Smooth muscle cell (in vitro differentiated cells): Measurements from ENCODE around the gene EIF3C. TPM values are rescaled to one million over a fixed set of nuclear protein-coding genes. Genes with fewer than 3 reads are reported as not detected.
"Not testable (repeated sequence)": the region's sequence is repeated elsewhere in the genome, so short reads cannot be mapped to it uniquely, and the experiment has no call there.

Experiments used
- DNase-seq: peaks from one replicate; lab custom pipeline; 2025; ENCODE audit not compliant: unreplicated experiment; lab: John Stamatoyannopoulos, UW
- H2AFZ ChIP-seq: fragments of 200-600 bp; sonication (generic); 2 replicates; pipeline ENCODE4 v1.6.0; 2016; ENCODE audit warnings: antibody characterized with exemption, low read depth, mild to moderate bottlenecking
- H3F3A ChIP-seq: fragments of 200-600 bp; sonication (generic); 2 replicates; pipeline ENCODE4 v1.6.0; 2017; ENCODE audit warnings: antibody characterized with exemption, low read depth
- H3K27ac ChIP-seq: fragments of 200-600 bp; sonication (generic); 2 replicates; pipeline ENCODE4 v1.5.1; 2016; ENCODE audit warnings: low read depth, mild to moderate bottlenecking
- H3K27me3 ChIP-seq: fragments of 200-600 bp; sonication (generic); 2 replicates; pipeline ENCODE4 v1.6.1; 2016; ENCODE audit warnings: low read depth, mild to moderate bottlenecking
- H3K36me3 ChIP-seq: fragments of 200-600 bp; sonication (generic); 2 replicates; pipeline ENCODE4 v1.5.1; 2016; ENCODE audit warnings: low read depth
- H3K4me1 ChIP-seq: fragments of 200-600 bp; sonication (generic); 2 replicates; pipeline ENCODE4 v1.5.1; 2016; ENCODE audit warnings: low read depth
- H3K4me2 ChIP-seq: fragments of 200-600 bp; sonication (generic); 2 replicates; pipeline ENCODE4 v1.6.0; 2016; ENCODE audit warnings: mild to moderate bottlenecking
- H3K4me3 ChIP-seq: fragments of 200-600 bp; sonication (generic); 2 replicates; pipeline ENCODE4 v1.5.1; 2016; ENCODE audit warnings: mild to moderate bottlenecking
- H3K79me2 ChIP-seq: fragments of 200-600 bp; sonication (generic); 2 replicates; pipeline ENCODE4 v1.6.0; 2016; ENCODE audit warnings: low read depth, mild to moderate bottlenecking
- H3K9ac ChIP-seq: fragments of 200-600 bp; sonication (generic); 2 replicates; pipeline ENCODE4 v1.6.0; 2016; ENCODE audit warnings: low read depth
- H3K9me3 ChIP-seq: fragments of 200-600 bp; sonication (generic); replicated peaks from 2 replicates; pipeline ENCODE4 v1.5.1; 2016; ENCODE audit warnings: low read depth
- H4K20me1 ChIP-seq: fragments of 200-600 bp; sonication (generic); 2 replicates; pipeline ENCODE4 v1.6.0; 2016; ENCODE audit warnings: low read depth
- WGBS: methylation state at CpG from one replicate; pipeline ENCODE4 v1.1.7; 2016; ENCODE audit warnings: low lambda C conversion rate; 5-methylcytosine and 5-hydroxymethylcytosine counted together
- polyA plus RNA-seq: library from polyadenylated mRNA; unstranded; fragments of >200 nt; fragmentation: Nextera tagmentation; extraction: Ambion mirVana; gene quantifications from 2 replicates; pipeline ENCODE4 v1.2.1, GENCODE V29; 2016
- total RNA-seq: library from RNA; depleted of rRNA; stranded (reverse); fragments of >200 nt; gene quantifications from 2 replicates; pipeline ENCODE4 v1.2.3, GENCODE V29; 2014
- TF ChIP-seq, protein P1 (sequence below): fragments of 200-600 bp; sonication (generic); IDR thresholded peaks from 2 replicates; pipeline ENCODE4 v1.5.1; 2017; ENCODE audit warnings: borderline replicate concordance, mild to moderate bottlenecking, antibody characterized with exemption; ENCODE audit not compliant: insufficient read depth, poor library complexity, severe bottlenecking

EIF3C gene
- total and polyA plus RNA-seq, 2 experiments from 2014 or later = 53.7 to 277 TPM

DNA sequence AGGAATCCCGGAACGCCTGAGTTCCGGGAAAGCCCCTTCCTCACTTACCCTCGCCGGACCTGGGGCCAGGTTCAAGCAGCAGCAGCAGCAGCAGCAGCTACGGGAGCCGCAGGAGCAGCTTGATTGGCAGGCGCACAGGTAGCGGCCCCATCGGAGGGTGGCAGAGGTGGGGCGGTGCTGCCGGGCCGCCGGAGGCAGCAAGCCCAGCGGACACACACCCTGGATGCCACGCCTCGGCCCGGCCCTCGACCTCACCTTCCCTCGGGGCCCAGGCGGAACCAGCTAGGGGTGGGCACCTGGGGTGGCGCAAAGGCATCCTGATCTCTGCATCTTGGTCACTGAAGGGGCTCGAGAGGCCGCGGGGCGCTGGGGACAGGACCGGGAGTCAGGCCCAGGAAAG, 29.4 kb downstream of the EIF3C start:
- not testable (repeated sequence) for H2AFZ ChIP-seq, H3K27ac ChIP-seq, H3K9ac ChIP-seq, DNase-seq, H3K4me1 ChIP-seq, H3K79me2 ChIP-seq, H3F3A ChIP-seq, H3K4me3 ChIP-seq, H3K4me2 ChIP-seq, H3K36me3 ChIP-seq, H3K9me3 ChIP-seq, H4K20me1 ChIP-seq, H3K27me3 ChIP-seq
- WGBS = 9% methylated on average over 7 of the region's 27 CpGs

DNA sequence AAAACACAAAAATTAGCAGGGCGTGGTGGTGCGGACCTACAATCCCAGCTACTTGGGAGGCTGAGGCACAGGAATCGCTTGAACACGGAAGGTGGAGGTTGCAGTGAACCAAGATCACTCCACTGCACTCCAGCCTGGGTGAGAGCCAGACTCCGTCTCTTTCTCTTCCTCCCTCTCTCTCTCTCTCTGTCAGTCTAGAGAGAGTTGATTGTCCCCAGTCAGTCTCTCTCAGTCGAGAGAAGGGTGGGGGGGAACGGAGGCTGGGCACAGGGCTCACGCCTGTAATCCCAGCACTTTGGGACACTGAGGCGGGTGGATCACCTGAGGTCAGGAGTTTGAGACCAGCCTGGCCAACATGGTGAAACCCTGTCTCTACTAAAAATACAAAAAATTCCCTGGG, 30.0 kb downstream of the EIF3C start:
- DNase-seq, H3K27ac ChIP-seq, H3K4me3 ChIP-seq, H3K4me1 ChIP-seq, H3K4me2 ChIP-seq, H3K36me3 ChIP-seq, H4K20me1 ChIP-seq, H3K9ac ChIP-seq, H3K9me3 ChIP-seq, H3F3A ChIP-seq, H3K27me3 ChIP-seq, H3K79me2 ChIP-seq, H2AFZ ChIP-seq: not testable (repeated sequence)
- WGBS = 80% methylated on average over 2 of the region's 9 CpGs

DNA sequence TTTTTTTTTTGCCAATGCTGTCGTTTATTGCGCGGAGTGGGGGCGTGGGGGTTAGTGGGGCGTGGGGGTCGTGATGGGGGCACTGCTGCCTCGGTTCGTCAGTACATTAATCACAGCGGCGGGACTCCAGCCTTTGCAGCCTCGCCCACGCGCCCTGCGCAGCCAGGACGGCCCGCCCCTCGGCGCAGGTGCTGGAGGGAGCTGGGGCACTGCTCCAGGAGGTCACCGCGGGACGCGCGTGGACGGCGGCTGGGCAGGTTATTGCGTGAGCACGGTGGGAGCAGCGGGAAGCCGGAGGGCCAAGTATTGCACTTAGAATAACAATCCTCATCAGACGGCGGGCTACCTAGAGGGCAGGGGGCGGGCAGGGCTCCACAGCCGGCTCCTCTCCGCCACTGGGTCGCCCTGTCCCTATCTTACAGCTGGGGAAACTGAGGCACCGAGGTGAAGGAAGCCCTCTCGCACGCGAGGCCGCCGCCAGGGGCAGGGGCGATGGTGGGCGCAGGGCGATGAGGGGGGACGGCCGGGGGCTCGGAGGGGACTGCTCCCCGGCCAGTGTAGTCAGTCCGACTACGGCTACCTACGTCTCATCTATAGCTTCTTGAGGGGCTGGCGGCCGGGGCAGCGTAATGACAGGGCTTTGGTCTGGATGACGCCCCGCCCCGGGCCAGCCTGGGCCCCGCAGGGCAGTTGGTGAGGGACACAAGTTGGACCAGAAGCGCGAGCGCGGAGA, 35.5 kb downstream of the EIF3C start:
- not testable (repeated sequence) for H3K9me3 ChIP-seq, H3K4me1 ChIP-seq, H3K4me3 ChIP-seq, H3K4me2 ChIP-seq, DNase-seq, H3K79me2 ChIP-seq, H4K20me1 ChIP-seq, H3F3A ChIP-seq, H3K9ac ChIP-seq, H2AFZ ChIP-seq, H3K36me3 ChIP-seq, H3K27me3 ChIP-seq, H3K27ac ChIP-seq
- WGBS = 84% methylated on average over 7 of the region's 62 CpGs

DNA sequence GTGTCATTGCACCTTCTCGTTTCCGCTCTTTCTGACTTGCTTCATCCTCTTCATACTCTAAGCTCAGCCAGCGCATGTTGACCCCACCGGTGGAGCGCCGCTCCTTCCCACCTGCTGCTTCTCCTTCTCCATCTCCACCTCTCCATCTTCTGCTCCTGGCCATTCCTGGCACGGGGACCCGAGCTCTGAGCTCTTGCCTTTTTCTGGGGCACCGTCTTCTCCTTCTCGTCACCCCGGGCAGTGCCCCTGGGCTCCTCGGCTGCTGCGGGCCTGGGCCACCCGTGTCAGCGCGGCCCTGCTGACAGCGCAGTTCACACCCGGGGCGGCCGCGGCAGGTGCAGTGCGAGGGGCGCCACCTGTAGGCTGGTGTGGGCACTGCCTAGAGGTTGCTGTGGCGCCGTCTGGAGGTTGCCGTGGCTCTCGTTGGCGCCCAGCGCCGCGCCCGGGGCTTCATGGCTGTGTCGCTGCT, 38.8 kb downstream of the EIF3C start:
- WGBS = 26% methylated on average over 23 of the region's 33 CpGs
- H3K9me3 ChIP-seq, H3K9ac ChIP-seq, H3K4me2 ChIP-seq, H3K27me3 ChIP-seq, H3K4me1 ChIP-seq, H3F3A ChIP-seq, H4K20me1 ChIP-seq, H3K79me2 ChIP-seq, H3K4me3 ChIP-seq, H3K36me3 ChIP-seq, H2AFZ ChIP-seq, H3K27ac ChIP-seq, DNase-seq: not testable (repeated sequence)
- TF ChIP-seq, protein P1, sequence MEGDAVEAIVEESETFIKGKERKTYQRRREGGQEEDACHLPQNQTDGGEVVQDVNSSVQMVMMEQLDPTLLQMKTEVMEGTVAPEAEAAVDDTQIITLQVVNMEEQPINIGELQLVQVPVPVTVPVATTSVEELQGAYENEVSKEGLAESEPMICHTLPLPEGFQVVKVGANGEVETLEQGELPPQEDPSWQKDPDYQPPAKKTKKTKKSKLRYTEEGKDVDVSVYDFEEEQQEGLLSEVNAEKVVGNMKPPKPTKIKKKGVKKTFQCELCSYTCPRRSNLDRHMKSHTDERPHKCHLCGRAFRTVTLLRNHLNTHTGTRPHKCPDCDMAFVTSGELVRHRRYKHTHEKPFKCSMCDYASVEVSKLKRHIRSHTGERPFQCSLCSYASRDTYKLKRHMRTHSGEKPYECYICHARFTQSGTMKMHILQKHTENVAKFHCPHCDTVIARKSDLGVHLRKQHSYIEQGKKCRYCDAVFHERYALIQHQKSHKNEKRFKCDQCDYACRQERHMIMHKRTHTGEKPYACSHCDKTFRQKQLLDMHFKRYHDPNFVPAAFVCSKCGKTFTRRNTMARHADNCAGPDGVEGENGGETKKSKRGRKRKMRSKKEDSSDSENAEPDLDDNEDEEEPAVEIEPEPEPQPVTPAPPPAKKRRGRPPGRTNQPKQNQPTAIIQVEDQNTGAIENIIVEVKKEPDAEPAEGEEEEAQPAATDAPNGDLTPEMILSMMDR = peak; percentile 22

DNA sequence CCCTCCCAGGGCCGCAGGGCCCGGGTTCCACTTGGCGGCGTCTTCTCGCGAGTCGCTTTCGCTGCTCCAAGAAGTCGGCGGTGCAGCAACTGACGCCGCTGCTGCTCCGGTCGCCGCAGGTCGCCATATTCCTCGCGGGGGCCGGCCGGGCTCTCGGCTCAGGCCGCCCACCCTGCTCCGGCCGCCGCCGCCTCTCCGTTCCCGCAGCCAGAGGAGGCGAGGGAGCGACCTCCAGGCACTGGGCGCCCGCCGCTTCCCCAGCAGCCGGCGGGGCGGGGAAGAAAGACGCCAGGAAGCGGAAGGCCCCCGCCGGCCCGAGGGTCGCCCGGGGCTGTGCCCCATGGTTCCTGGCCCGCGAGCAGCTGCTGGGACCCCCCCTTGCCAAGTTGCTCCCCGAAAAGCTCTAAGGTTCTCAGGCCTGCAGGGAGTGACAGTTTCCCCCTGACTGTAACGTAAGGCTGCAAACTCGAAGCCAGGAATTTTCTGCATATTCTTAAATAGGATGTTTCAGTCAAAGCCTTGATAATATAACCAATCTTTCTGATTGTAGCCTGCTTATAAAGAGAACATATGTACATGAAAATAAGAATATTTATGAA, 39.3 kb downstream of the EIF3C start:
- not testable (repeated sequence) for H3K4me2 ChIP-seq, H3K27ac ChIP-seq, H3K4me1 ChIP-seq, H3K4me3 ChIP-seq, H2AFZ ChIP-seq, H3K9me3 ChIP-seq, H3K79me2 ChIP-seq, H4K20me1 ChIP-seq, DNase-seq, H3F3A ChIP-seq, H3K9ac ChIP-seq, H3K36me3 ChIP-seq, H3K27me3 ChIP-seq
- WGBS = no CpG with 5 or more reads among the region's 48 CpGs

DNA sequence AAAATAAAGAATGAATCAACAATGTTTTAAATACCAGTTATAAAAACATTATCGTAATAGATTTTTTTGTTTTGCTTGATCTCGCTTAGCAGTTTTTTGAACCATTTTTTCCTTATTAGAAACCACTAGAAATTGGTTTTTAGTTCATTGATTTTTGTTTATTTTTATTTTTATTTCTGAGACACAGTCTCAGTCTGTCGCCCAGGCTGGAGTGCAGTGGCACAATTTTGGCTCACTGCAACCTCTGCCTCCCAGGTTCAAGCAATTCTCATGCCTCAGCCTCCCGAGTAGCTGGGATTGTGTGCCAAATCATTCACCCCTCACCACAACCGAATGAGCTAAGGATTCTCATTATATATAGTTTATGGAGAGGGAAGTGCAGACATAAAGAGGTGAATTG, 40.2 kb downstream of the EIF3C start, which contains the start of gene NPIPB9:
NPIPB9 (plus strand) TSS at position 301 of the 400 bp plus-strand sequence.
- H4K20me1 ChIP-seq, H3K9ac ChIP-seq, H3K79me2 ChIP-seq, H2AFZ ChIP-seq, H3K4me2 ChIP-seq, H3K4me1 ChIP-seq, H3K9me3 ChIP-seq, DNase-seq, H3F3A ChIP-seq, H3K4me3 ChIP-seq, H3K27ac ChIP-seq, H3K36me3 ChIP-seq, H3K27me3 ChIP-seq: not testable (repeated sequence)
- no CpG with 5 or more reads among the region's 5 CpGs for WGBS

DNA sequence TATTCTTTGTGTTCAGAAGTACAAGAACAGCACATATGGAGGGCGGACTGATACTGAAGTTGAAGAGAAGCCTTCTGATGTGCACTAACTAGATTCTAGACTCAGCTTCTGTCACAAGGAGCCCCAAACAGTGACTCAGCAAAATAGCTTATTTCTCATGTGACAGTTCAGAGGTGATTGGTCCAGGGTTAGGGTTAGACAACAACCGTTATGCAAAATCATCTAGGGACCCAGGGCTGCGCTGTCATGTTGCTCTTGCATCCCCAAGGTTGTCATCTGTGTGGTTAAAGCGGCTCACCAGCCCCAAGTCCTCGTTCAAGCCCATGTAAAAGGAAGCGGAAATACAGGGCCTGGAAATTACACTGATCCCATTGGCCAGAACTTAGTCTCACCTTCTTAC, 70.4 kb downstream of the EIF3C start:
- H3K9ac ChIP-seq, H3K36me3 ChIP-seq, H3K9me3 ChIP-seq, H3K4me2 ChIP-seq, H3K79me2 ChIP-seq, H3K4me3 ChIP-seq, H4K20me1 ChIP-seq, H3F3A ChIP-seq, H2AFZ ChIP-seq, DNase-seq, H3K27me3 ChIP-seq, H3K27ac ChIP-seq, H3K4me1 ChIP-seq: not testable (repeated sequence)
- WGBS = no CpG with 5 or more reads among the region's 6 CpGs

DNA sequence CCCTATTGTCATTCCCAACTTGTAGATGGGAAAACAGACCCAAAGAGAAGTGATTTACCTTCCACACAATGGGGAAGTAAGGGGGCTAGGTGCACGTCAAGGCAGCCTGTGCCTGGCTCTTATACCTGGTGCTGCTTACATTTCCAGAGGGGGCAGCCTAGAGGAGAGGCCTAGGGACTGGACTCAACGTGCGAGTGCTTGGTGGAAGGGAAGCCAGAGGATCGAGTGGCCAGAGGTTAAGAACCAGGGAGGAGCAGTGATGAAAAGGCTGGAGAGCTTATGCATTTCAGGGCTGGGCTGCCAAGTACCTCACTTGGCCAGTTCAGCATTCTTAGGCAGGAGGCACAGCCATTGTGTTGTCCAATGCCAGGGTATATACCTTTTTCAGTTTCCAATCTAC, 71.1 kb downstream of the EIF3C start:
- H3K4me3 ChIP-seq, H2AFZ ChIP-seq, H3F3A ChIP-seq, H3K27me3 ChIP-seq, H4K20me1 ChIP-seq, DNase-seq, H3K4me1 ChIP-seq, H3K9me3 ChIP-seq, H3K4me2 ChIP-seq, H3K36me3 ChIP-seq, H3K79me2 ChIP-seq, H3K27ac ChIP-seq, H3K9ac ChIP-seq: not testable (repeated sequence)
- no CpG with 5 or more reads among the region's 4 CpGs for WGBS
